K562 (cell line): ENCODE data around the gene NMRK2. TPM values are rescaled to one million over a fixed set of nuclear protein-coding genes. Genes with fewer than 3 reads are reported as not detected.

Experiments used
- CHD1 ChIP-seq: fragments of 200-600 bp; sonication (generic); IDR thresholded peaks from one replicate; pipeline ENCODE4 v1.6.1; 2012; ENCODE audit warnings: mild to moderate bottlenecking, moderate library complexity, low read length, inconsistent platforms
- CHD4 ChIP-seq: fragments of 200-600 bp; sonication (generic); IDR thresholded peaks from 3 replicates; pipeline ENCODE4 v1.6.1; 2012; ENCODE audit warnings: low read depth, mild to moderate bottlenecking, mixed read lengths, low read length, inconsistent platforms; ENCODE audit not compliant: insufficient read depth, insufficient replicate concordance, poor library complexity, severe bottlenecking
- DNMT1 ChIP-seq: fragments of 450-650 bp; IDR thresholded peaks from 2 replicates; pipeline ENCODE4 v1.6.1; 2016; ENCODE audit warnings: antibody characterized with exemption, mild to moderate bottlenecking
- EP300 ChIP-seq: IDR thresholded peaks from 2 replicates; pipeline ENCODE4 v1.6.1; 2012; ENCODE audit warnings: low read length, improper control_type of control experiment
- FOXJ2 ChIP-seq: fragments of 200-800 bp; sonication (Bioruptor generic); IDR thresholded peaks from 2 replicates; pipeline ENCODE4 v1.6.1; 2016; ENCODE audit warnings: missing genetic modification characterization, missing compliant biosample characterization
- GABPA ChIP-seq: fragments of 200-800 bp; sonication (Bioruptor generic); conservative IDR thresholded peaks from 2 replicates; pipeline ENCODE4 v1.6.1; 2016; ENCODE audit warnings: low read depth, missing genetic modification characterization, missing compliant biosample characterization
- GABPB1 ChIP-seq: sonication (generic); formaldehyde crosslinking; IDR thresholded peaks from 2 replicates; pipeline ENCODE4 v1.8.0; 2022; ENCODE audit warnings: mild to moderate bottlenecking, missing genetic modification reagents
- HLTF ChIP-seq: fragments of 450-650 bp; IDR thresholded peaks from 2 replicates; pipeline ENCODE4 v1.6.1; 2016
- KDM5B ChIP-seq: fragments of 200-600 bp; sonication (generic); IDR thresholded peaks from 2 replicates; pipeline ENCODE4 v1.6.1; 2012; ENCODE audit warnings: low read depth, mild to moderate bottlenecking, moderate library complexity, low read length, control low read depth, inconsistent platforms; ENCODE audit not compliant: insufficient replicate concordance
- MCM7 ChIP-seq, 2 experiments: fragments of 450-650 bp; IDR thresholded peaks; 2 replicates each; pipeline ENCODE4 v1.6.1; 2016 to 2018
- MTA3 ChIP-seq: fragments of 450-650 bp; formaldehyde crosslinking; IDR thresholded peaks from 2 replicates; pipeline ENCODE4 v1.6.1; 2017; ENCODE audit warnings: mild to moderate bottlenecking, borderline replicate concordance
- SMAD1 ChIP-seq: fragments of 150-350 bp; IDR thresholded peaks from 2 replicates; pipeline ENCODE4 v1.6.1; 2014; ENCODE audit warnings: low read length, low read depth; ENCODE audit not compliant: partially characterized antibody
- SREBF1 ChIP-seq: fragments of 150-350 bp; IDR thresholded peaks from 2 replicates; pipeline ENCODE4 v1.6.1; 2014; ENCODE audit warnings: antibody characterized with exemption, low read depth, low read length, borderline replicate concordance
- TFAM ChIP-seq: fragments of 250-450 bp; sonication (Bioruptor Pico); conservative IDR thresholded peaks from 2 replicates; pipeline ENCODE4 v1.5.0; 2021; ENCODE audit warnings: mild to moderate bottlenecking, moderate library complexity
- ZBTB2 ChIP-seq: fragments of 450-650 bp; IDR thresholded peaks from 2 replicates; pipeline ENCODE4 v1.6.1; 2016; ENCODE audit warnings: antibody characterized with exemption
- ZBTB8A ChIP-seq: fragments of 450-650 bp; IDR thresholded peaks from 2 replicates; pipeline ENCODE4 v1.6.1; 2018; ENCODE audit warnings: mild to moderate bottlenecking, moderate library complexity; ENCODE audit not compliant: partially characterized antibody
- polyA plus RNA-seq, 8 experiments: library from polyadenylated mRNA; depleted of rRNA in 4 of 8; stranded (reverse) in 5 of 8; unstranded in 3 of 8; fragments of >200 nt; fragmentation: Nextera tagmentation in 2 of 8; fragmentation: Illumina TruSeq in 1 of 8; extraction: Ambion mirVana in 2 of 8; extraction: Trizol in 1 of 8; gene quantifications; 2 replicates each; pipeline versions ENCODE4 v1.2.1 to v1.2.3, GENCODE V29; 2011 to 2014; ENCODE audit warnings: inconsistent platforms in 1 of 8, missing spikeins in 1 of 8
- total RNA-seq, 7 experiments: library from RNA; depleted of rRNA in 6 of 7; stranded (reverse); fragments of >200 nt in 6 of 7; fragmentation: Illumina TruSeq in 2 of 7; extraction: Trizol in 2 of 7; gene quantifications; 2 replicates each; pipeline versions ENCODE4 v1.2.1 to v1.2.3, GENCODE V29; 2011 to 2021; ENCODE audit warnings: low replicate concordance in 1 of 7
- TF ChIP-seq, protein P1 (sequence below): fragments of 250-450 bp; sonication (Bioruptor Pico); IDR thresholded peaks from 2 replicates; pipeline ENCODE4 v1.4.0; 2020
- TF ChIP-seq, protein P2 (sequence below), 2 experiments: fragments of 250-450 bp in 1 of 2; fragments of 450-650 bp in 1 of 2; sonication (Bioruptor Pico) in 1 of 2; IDR thresholded peaks; 2 replicates each; pipeline versions ENCODE4 v1.6.1 to v1.8.0; 2016 to 2021; ENCODE audit warnings: mild to moderate bottlenecking in 2 of 2, moderate library complexity in 2 of 2, missing compliant biosample characterization in 1 of 2, missing genetic modification characterization in 1 of 2

Gene NMRK2
- total and polyA plus RNA-seq, 9 of the 15 experiments (the other 6 are each of a cell fraction or from before 2014, with no cell fraction given), result not detected

DNA sequence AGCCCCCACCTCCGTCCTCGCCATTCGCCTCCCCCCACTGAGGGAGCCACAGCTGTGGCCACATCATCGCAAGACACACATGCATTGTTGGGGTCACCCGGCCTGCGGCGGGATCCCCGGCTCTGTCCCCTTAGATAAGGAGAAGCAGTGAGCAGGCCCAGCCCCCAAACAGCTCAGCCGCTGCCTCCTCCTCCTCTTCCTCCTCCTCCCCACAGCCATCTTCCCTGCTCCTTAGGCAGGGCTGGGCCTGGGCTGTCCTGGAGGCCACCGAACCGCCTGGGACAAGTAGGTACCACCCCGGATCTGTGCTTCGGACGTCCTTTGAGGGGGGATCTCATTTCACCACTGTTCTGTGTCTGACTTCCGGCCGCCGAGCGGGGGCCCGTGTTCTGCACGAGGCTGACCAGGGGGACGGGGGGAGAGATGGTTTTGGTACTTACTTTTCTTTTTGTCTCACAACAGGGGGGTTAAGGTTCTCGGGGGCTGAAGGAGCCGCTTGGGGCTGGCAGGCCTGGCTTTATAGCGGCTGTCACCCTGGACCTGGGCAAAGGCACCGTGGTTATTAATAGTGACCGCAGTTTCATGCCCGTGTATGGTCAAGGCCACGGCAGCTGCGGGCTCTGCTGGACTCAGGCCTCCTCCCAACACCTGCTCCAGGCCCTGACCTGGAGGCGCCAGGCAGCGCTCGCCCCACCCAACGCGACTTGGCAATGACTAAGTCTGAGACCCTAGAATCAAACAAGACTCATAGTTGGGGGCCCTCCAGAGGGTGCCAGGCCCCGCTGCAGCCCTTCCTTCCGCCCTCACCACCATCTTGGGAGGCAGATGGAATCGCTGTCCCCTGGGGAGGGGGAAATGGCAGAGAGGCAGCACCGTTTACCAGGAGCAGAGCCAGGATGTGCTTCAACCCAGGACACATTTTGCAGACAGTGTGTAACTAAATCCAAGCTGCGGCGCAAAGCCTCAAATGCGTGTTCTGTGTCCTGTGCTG, 18.3 kb downstream of the NMRK2 start (continued):
- TF ChIP-seq DNMT1, result no peak
- no peak for TF ChIP-seq SREBF1
- no peak for TF ChIP-seq CHD4
- TF ChIP-seq ZBTB2, result peak; percentile 73
- no peak for TF ChIP-seq FOXJ2
- no peak for TF ChIP-seq ZBTB8A
- peak; percentile 70 for TF ChIP-seq GABPA (tag)
- TF ChIP-seq HLTF, result no peak
- peak; percentile 69; the same call in 1 of the 2 replicates for TF ChIP-seq EP300
- TF ChIP-seq KDM5B, result peak; percentile 68
- peak; percentile 70 for TF ChIP-seq GABPB1 (CRISPR knock-in tag)
- no peak for TF ChIP-seq SMAD1
- TF ChIP-seq, protein P1, sequence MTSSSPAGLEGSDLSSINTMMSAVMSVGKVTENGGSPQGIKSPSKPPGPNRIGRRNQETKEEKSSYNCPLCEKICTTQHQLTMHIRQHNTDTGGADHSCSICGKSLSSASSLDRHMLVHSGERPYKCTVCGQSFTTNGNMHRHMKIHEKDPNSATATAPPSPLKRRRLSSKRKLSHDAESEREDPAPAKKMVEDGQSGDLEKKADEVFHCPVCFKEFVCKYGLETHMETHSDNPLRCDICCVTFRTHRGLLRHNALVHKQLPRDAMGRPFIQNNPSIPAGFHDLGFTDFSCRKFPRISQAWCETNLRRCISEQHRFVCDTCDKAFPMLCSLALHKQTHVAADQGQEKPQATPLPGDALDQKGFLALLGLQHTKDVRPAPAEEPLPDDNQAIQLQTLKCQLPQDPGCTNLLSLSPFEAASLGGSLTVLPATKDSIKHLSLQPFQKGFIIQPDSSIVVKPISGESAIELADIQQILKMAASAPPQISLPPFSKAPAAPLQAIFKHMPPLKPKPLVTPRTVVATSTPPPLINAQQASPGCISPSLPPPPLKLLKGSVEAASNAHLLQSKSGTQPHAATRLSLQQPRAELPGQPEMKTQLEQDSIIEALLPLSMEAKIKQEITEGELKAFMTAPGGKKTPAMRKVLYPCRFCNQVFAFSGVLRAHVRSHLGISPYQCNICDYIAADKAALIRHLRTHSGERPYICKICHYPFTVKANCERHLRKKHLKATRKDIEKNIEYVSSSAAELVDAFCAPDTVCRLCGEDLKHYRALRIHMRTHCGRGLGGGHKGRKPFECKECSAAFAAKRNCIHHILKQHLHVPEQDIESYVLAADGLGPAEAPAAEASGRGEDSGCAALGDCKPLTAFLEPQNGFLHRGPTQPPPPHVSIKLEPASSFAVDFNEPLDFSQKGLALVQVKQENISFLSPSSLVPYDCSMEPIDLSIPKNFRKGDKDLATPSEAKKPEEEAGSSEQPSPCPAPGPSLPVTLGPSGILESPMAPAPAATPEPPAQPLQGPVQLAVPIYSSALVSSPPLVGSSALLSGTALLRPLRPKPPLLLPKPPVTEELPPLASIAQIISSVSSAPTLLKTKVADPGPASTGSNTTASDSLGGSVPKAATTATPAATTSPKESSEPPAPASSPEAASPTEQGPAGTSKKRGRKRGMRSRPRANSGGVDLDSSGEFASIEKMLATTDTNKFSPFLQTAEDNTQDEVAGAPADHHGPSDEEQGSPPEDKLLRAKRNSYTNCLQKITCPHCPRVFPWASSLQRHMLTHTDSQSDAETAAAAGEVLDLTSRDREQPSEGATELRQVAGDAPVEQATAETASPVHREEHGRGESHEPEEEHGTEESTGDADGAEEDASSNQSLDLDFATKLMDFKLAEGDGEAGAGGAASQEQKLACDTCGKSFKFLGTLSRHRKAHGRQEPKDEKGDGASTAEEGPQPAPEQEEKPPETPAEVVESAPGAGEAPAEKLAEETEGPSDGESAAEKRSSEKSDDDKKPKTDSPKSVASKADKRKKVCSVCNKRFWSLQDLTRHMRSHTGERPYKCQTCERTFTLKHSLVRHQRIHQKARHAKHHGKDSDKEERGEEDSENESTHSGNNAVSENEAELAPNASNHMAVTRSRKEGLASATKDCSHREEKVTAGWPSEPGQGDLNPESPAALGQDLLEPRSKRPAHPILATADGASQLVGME (CRISPR knock-in tag), result 0 out of 2 replicates have a peak, but pooled peaks have one; percentile 40
- no peak for TF ChIP-seq CHD1
- no peak; the same call in 1 of the 2 replicates for TF ChIP-seq MTA3
- TF ChIP-seq MCM7 (IDR thresholded peaks at IDR 0.05), result no peak
- no peak for TF ChIP-seq TFAM (CRISPR knock-in tag)
- TF ChIP-seq, protein P2, sequence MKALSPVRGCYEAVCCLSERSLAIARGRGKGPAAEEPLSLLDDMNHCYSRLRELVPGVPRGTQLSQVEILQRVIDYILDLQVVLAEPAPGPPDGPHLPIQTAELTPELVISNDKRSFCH (CRISPR knock-in tag; IDR thresholded peaks at IDR 0.05), result no peak
- TF ChIP-seq, protein P2 (tag; IDR thresholded peaks at IDR 0.05), result 0 out of 2 replicates have a peak, but pooled peaks have one; percentile 38
